ENCODE measurements around the gene COL19A1.

Gene COL19A1

GRCh38 chr6:69937402-69938136 lies 71.2 kb downstream of the COL19A1 start:
- no peak for TF ChIP-seq CTCF (IDR thresholded peaks at IDR 0.05; ENCODE audit: insufficient read depth, low read depth, low read length, missing control alignments)
- no peak overlapping the region for H3K4me3 ChIP-seq (ENCODE audit: low read depth, low read length)
- no peak for DNase-seq (ENCODE audit: low read depth)

GRCh38 chr6:69942485-69942884 lies 76.1 kb downstream of the COL19A1 start:
- no peak for TF ChIP-seq CTCF (IDR thresholded peaks at IDR 0.05; ENCODE audit: insufficient read depth, low read depth, low read length, missing control alignments)
- no peak overlapping the region for H3K4me3 ChIP-seq (ENCODE audit: low read depth, low read length)
- DNase-seq (ENCODE audit: low read depth): no peak

GRCh38 chr6:69945192-69945591 lies 78.8 kb downstream of the COL19A1 start:
- no peak for DNase-seq (ENCODE audit: low read depth)
- H3K4me3 ChIP-seq (ENCODE audit: low read depth, low read length): no peak overlapping the region
- TF ChIP-seq CTCF (IDR thresholded peaks at IDR 0.05; ENCODE audit: insufficient read depth, low read depth, low read length, missing control alignments): no peak

- H3K4me3 ChIP-seq (ENCODE audit: low read depth, low read length): no peak overlapping the region
- no peak for DNase-seq (ENCODE audit: low read depth)
- TF ChIP-seq CTCF (IDR thresholded peaks at IDR 0.05; ENCODE audit: insufficient read depth, low read depth, low read length, missing control alignments): no peak
Measured at GRCh38 chr6:69948479-69949114, 82.2 kb downstream of the COL19A1 start.

- DNase-seq (ENCODE audit: low read depth): no peak
- no peak overlapping the region for H3K4me3 ChIP-seq (ENCODE audit: low read depth, low read length)
- no peak for TF ChIP-seq CTCF (IDR thresholded peaks at IDR 0.05; ENCODE audit: insufficient read depth, low read depth, low read length, missing control alignments)
Measured at GRCh38 chr6:69953491-69953890, 87.1 kb downstream of the COL19A1 start.

- H3K4me3 ChIP-seq (ENCODE audit: low read depth, low read length): no peak overlapping the region
- DNase-seq (ENCODE audit: low read depth): no peak
- TF ChIP-seq CTCF (IDR thresholded peaks at IDR 0.05; ENCODE audit: insufficient read depth, low read depth, low read length, missing control alignments): no peak
Measured at GRCh38 chr6:69954733-69955132, 88.4 kb downstream of the COL19A1 start.

Measured in GM12865 (cell line).